Peyer's patch (tissue), 4 donors: ENCODE results near the gene INPP5A. TPM values are rescaled to one million over a fixed set of nuclear protein-coding genes. Genes with fewer than 3 reads are reported as not detected.
A peak's percentile ranks its signal among the peaks of the same experiment; 100 is the strongest.

Experiments
- DNase-seq, 3 donors: peaks; one replicate each; pipeline ENCODE4 v3.0.0-alpha.2; 2017 to 2019
- H3K27ac ChIP-seq, 4 donors: fragments of 200-600 bp; sonication (generic); one replicate each; pipeline ENCODE4 v1.5.1; 2016 to 2019
- H3K27me3 ChIP-seq, 2 donors: fragments of 200-600 bp; sonication (generic); one replicate each; pipeline ENCODE4 v1.5.1; 2019
- H3K36me3 ChIP-seq, 3 donors: fragments of 200-600 bp; sonication (generic); one replicate each; pipeline ENCODE4 v1.5.1; 2016 to 2019
- H3K4me1 ChIP-seq, 4 donors: fragments of 200-600 bp; sonication (generic); one replicate each; pipeline ENCODE4 v1.5.1; 2016 to 2019
- H3K4me3 ChIP-seq, 4 donors: fragments of 200-600 bp; sonication (generic); 1 replicate in 3 of 4; 2 replicates in 1 of 4; pipeline ENCODE4 v1.5.1; 2016 to 2019; ENCODE audit warnings: mild to moderate bottlenecking in 1 of 4
- H3K9me3 ChIP-seq, 4 donors: fragments of 200-600 bp; sonication (generic); one replicate each; pipeline ENCODE4 v1.5.1; 2016 to 2019; ENCODE audit warnings: mild to moderate bottlenecking in 1 of 4
- CTCF ChIP-seq, 6 experiments: fragments of 450-650 bp in 4 of 6; fragments of 200-600 bp in 2 of 6; sonication (generic) in 1 of 6; IDR thresholded peaks; one replicate each; pipeline ENCODE4 v1.5.1; 2017 to 2019; ENCODE audit warnings: antibody characterized with exemption in 6 of 6, mild to moderate bottlenecking in 3 of 6, moderate library complexity in 1 of 6
- POLR2A ChIP-seq, 2 donors: fragments of 450-650 bp; IDR thresholded peaks; one replicate each; pipeline ENCODE4 v1.5.1; 2017; ENCODE audit warnings: antibody characterized with exemption in 2 of 2, mild to moderate bottlenecking in 2 of 2, moderate library complexity in 2 of 2
- total RNA-seq, 4 donors: library from RNA; depleted of rRNA; stranded (reverse); fragments of >200 nt; gene quantifications; one replicate each; pipeline ENCODE4 v1.1.0, GENCODE V29; 2016

The INPP5A gene
- total RNA-seq, 4 donors from 2014 or later = 33.8 to 76.4 (median 38.1) TPM

GRCh38 chr10:132510174-132510611, 27.4 kb upstream of the INPP5A start:
- H3K4me1 ChIP-seq = no peaks in the 10 kb centered on the region
- no peak for TF ChIP-seq POLR2A (IDR thresholded peaks at IDR 0.05)
- no peak for TF ChIP-seq CTCF (IDR thresholded peaks at IDR 0.05)
- DNase-seq = peak in 1 of 3 donors; percentile 41
- no peaks in the 10 kb centered on the region for H3K27me3 ChIP-seq
- H3K36me3 ChIP-seq = no peaks in the 10 kb centered on the region
- H3K9me3 ChIP-seq = no peaks in the 10 kb centered on the region
- no peak overlapping the region for H3K27ac ChIP-seq
- no peak overlapping the region for H3K4me3 ChIP-seq

- H3K4me1 ChIP-seq = peaks cover 0 to 7% (median 0%) of the 10 kb centered on the region in 4 donors
- H3K36me3 ChIP-seq = no peaks in the 10 kb centered on the region
- DNase-seq = peak in 1 of 3 donors; percentile 18
- TF ChIP-seq CTCF (IDR thresholded peaks at IDR 0.05) (no peak), POLR2A (IDR thresholded peaks at IDR 0.05) (no peak)
- H3K4me3 ChIP-seq = no peak overlapping the region
- no peaks in the 10 kb centered on the region for H3K9me3 ChIP-seq
- peak overlapping the region in 1 of 4 donors; percentile 53 for H3K27ac ChIP-seq
- no peaks in the 10 kb centered on the region for H3K27me3 ChIP-seq
Observed at GRCh38 chr10:132511121-132512051, 26.2 kb upstream of the INPP5A start.

- DNase-seq = no peak
- Histone ChIP-seq H3K9me3 (no peaks in the 10 kb centered on the region), H3K36me3 (no peaks in the 10 kb centered on the region), H3K27me3 (no peaks in the 10 kb centered on the region), H3K4me1 (peaks cover 0 to 14% (median 0%) of the 10 kb centered on the region in 4 donors), H3K27ac (peak overlapping the region in 1 of 4 donors; percentile 53), H3K4me3 (no peak overlapping the region)
- no peak for TF ChIP-seq CTCF (IDR thresholded peaks at IDR 0.05)
- no peak for TF ChIP-seq POLR2A (IDR thresholded peaks at IDR 0.05)
Observed at GRCh38 chr10:132512052-132512442, 25.5 kb upstream of the INPP5A start.

GRCh38 chr10:132512693-132513345, 24.8 kb upstream of the INPP5A start:
- H3K9me3 ChIP-seq = no peaks in the 10 kb centered on the region
- peak in 1 of 3 donors; percentile 27 for DNase-seq
- no peaks in the 10 kb centered on the region for H3K36me3 ChIP-seq
- no peak overlapping the region for H3K4me3 ChIP-seq
- TF ChIP-seq POLR2A (IDR thresholded peaks at IDR 0.05) (no peak), CTCF (IDR thresholded peaks at IDR 0.05) (no peak)
- H3K27me3 ChIP-seq = no peaks in the 10 kb centered on the region
- H3K27ac ChIP-seq = no peak overlapping the region
- H3K4me1 ChIP-seq = peaks cover 0 to 21% (median 3%) of the 10 kb centered on the region in 4 donors

GRCh38 chr10:132514821-132515520, 22.6 kb upstream of the INPP5A start:
- Histone ChIP-seq H3K4me3 (no peak overlapping the region), H3K36me3 (no peaks in the 10 kb centered on the region), H3K27ac (peak overlapping the region in 1 of 4 donors; percentile 52), H3K27me3 (no peaks in the 10 kb centered on the region), H3K4me1 (peaks cover 0 to 41% (median 4%) of the 10 kb centered on the region in 4 donors), H3K9me3 (no peaks in the 10 kb centered on the region)
- peak in 2 of 3 donors; percentile 43 to 46 for DNase-seq
- TF ChIP-seq POLR2A (IDR thresholded peaks at IDR 0.05) (no peak), CTCF (IDR thresholded peaks at IDR 0.05) (no peak)
